CD14-positive monocyte (primary cell): ENCODE results near the gene SEC24D. TPM values are rescaled to one million over a fixed set of nuclear protein-coding genes. Genes with fewer than 3 reads are reported as not detected.

Source experiments
- DNase-seq, 3 donors: peaks; one replicate each; pipeline ENCODE4 v3.0.0-alpha.2; 2011 to 2022
- H2AFZ ChIP-seq: 2 replicates; pipeline ENCODE4 v1.6.0; 2012; ENCODE audit warnings: mild to moderate bottlenecking, low read depth, low read length, inconsistent platforms; ENCODE audit not compliant: insufficient read depth, poor library complexity, severe bottlenecking
- H3K27ac ChIP-seq, 2 donors: 1 replicate in 1 of 2; 2 replicates in 1 of 2; pipeline ENCODE4 v1.5.1; 2012 to 2013; ENCODE audit warnings: low read length in 2 of 2, control low read depth in 1 of 2, inconsistent platforms in 1 of 2, low read depth in 1 of 2, mild to moderate bottlenecking in 1 of 2
- H3K27me3 ChIP-seq, 2 donors: one replicate each; pipeline versions ENCODE4 v1.6.0 to v1.6.1; 2011 to 2013; ENCODE audit warnings: low read length in 2 of 2; ENCODE audit not compliant: control insufficient read depth in 2 of 2, insufficient read depth in 2 of 2
- H3K36me3 ChIP-seq, 2 donors: replicated peaks in 1 of 2; 1 replicate in 1 of 2; 2 replicates in 1 of 2; pipeline versions ENCODE4 v1.5.1 to v1.6.1; 2012 to 2013; ENCODE audit warnings: low read length in 2 of 2, control low read depth in 1 of 2, inconsistent platforms in 1 of 2, mild to moderate bottlenecking in 1 of 2; ENCODE audit not compliant: insufficient read depth in 2 of 2, control insufficient read depth in 1 of 2
- H3K4me1 ChIP-seq, 2 donors: 1 replicate in 1 of 2; 2 replicates in 1 of 2; pipeline versions ENCODE4 v1.5.1 to v1.6.1; 2012 to 2013; ENCODE audit warnings: low read length in 2 of 2, control low read depth in 1 of 2, inconsistent platforms in 1 of 2, mild to moderate bottlenecking in 1 of 2, moderate library complexity in 1 of 2; ENCODE audit not compliant: insufficient read depth in 2 of 2, control insufficient read depth in 1 of 2
- H3K4me2 ChIP-seq: replicated peaks from 2 replicates; pipeline ENCODE3; 2012; ENCODE audit warnings: low read length, moderate library complexity, mild to moderate bottlenecking; ENCODE audit not compliant: poor library complexity, severe bottlenecking; ENCODE audit errors: extremely low read depth
- H3K4me3 ChIP-seq, 3 experiments: fragments of 200-600 bp in 1 of 3; sonication (generic) in 1 of 3; replicated peaks in 1 of 3; 1 replicate in 2 of 3; 2 replicates in 1 of 3; pipeline ENCODE4 v1.5.1; 2011 to 2013; ENCODE audit warnings: low read length in 3 of 3, mild to moderate bottlenecking in 3 of 3, control low read depth in 2 of 3, low read depth in 2 of 3, inconsistent platforms in 1 of 3, moderate library complexity in 1 of 3
- H3K79me2 ChIP-seq: 2 replicates; pipeline ENCODE4 v1.6.0; 2012; ENCODE audit warnings: mild to moderate bottlenecking, control low read depth, inconsistent platforms, low read length, moderate library complexity; ENCODE audit not compliant: insufficient read depth
- H3K9ac ChIP-seq: 2 replicates; pipeline ENCODE4 v1.6.0; 2017; ENCODE audit warnings: low read length, mild to moderate bottlenecking; ENCODE audit not compliant: insufficient read depth, poor library complexity, severe bottlenecking
- H3K9me3 ChIP-seq, 2 donors: replicated peaks in 1 of 2; 1 replicate in 1 of 2; 2 replicates in 1 of 2; pipeline versions ENCODE4 v1.5.1 to v1.6.1; 2012 to 2013; ENCODE audit warnings: low read length in 2 of 2, control low read depth in 1 of 2; ENCODE audit not compliant: control insufficient read depth in 1 of 2, insufficient read depth in 1 of 2
- H4K20me1 ChIP-seq: 2 replicates; pipeline ENCODE4 v1.6.0; 2012; ENCODE audit warnings: mild to moderate bottlenecking, low read length, control low read depth, moderate library complexity; ENCODE audit not compliant: insufficient read depth
- H3K27ac Mint-ChIP-seq, 7 donors: one replicate each; pipeline ENCODE4 v1.8.0; 2020; ENCODE audit warnings: mild to moderate bottlenecking in 7 of 7, mixed read lengths in 7 of 7, moderate library complexity in 6 of 7, inconsistent platforms in 2 of 7
- H3K27me3 Mint-ChIP-seq, 3 donors: one replicate each; pipeline ENCODE4 v1.8.0; 2021 to 2022; ENCODE audit warnings: low read depth in 3 of 3, mild to moderate bottlenecking in 3 of 3, mixed read lengths in 3 of 3, moderate library complexity in 3 of 3, inconsistent platforms in 1 of 3
- H3K36me3 Mint-ChIP-seq, 2 donors: one replicate each; pipeline ENCODE4 v1.8.0; 2020; ENCODE audit warnings: mixed read lengths in 2 of 2, inconsistent platforms in 1 of 2, mild to moderate bottlenecking in 1 of 2
- H3K4me1 Mint-ChIP-seq: one replicate; pipeline ENCODE4 v1.8.0; 2020; ENCODE audit warnings: mild to moderate bottlenecking, mixed read lengths
- H3K4me3 Mint-ChIP-seq, 2 donors: one replicate each; pipeline ENCODE4 v1.8.0; 2020; ENCODE audit warnings: mild to moderate bottlenecking in 2 of 2, mixed read lengths in 2 of 2, moderate library complexity in 1 of 2
- H3K9me3 Mint-ChIP-seq, 7 donors: one replicate each; pipeline ENCODE4 v1.8.0; 2020 to 2022; ENCODE audit warnings: mixed read lengths in 7 of 7, mild to moderate bottlenecking in 6 of 7, moderate library complexity in 6 of 7, inconsistent platforms in 2 of 7
- CTCF ChIP-seq: fragments of 200-600 bp; IDR thresholded peaks from one replicate; pipeline ENCODE4 v1.8.0; 2022; ENCODE audit warnings: antibody characterized with exemption, mild to moderate bottlenecking
- WGBS: methylation state at CpG from one replicate; pipeline ENCODE4 v1.1.5; 2013; ENCODE audit warnings: missing lambda C conversion rate; ENCODE audit not compliant: insufficient coverage; 5-methylcytosine and 5-hydroxymethylcytosine counted together
- intact Hi-C, 2 donors: fragments of 100-400 bp; cut with micrococcal nuclease; formaldehyde crosslinking; loops; one replicate each; pipeline versions ENCODE4 v1.15.0 to v1.15.1; 2023
- polyA plus RNA-seq, 3 donors: library from polyadenylated mRNA; depleted of rRNA in 1 of 3; unstranded in 2 of 3; stranded (reverse) in 1 of 3; fragments of 300-500 nt in 2 of 3; fragments of >200 nt in 1 of 3; fragmentation: Illumina TruSeq in 2 of 3; gene quantifications; 1 replicate in 2 of 3; 2 replicates in 1 of 3; pipeline ENCODE4 v1.2.3, GENCODE V29; 2012 to 2021

Gene SEC24D
- polyA plus RNA-seq, 3 donors: 16.8 to 31.3 (median 22.6) TPM

GRCh38 chr4:118732591-118733330 lies 103.2 kb downstream of the SEC24D start:
- TF ChIP-seq CTCF: no peak
- Histone ChIP-seq H3K4me3 (no peak overlapping the region), H3K27me3 (no peaks in the 10 kb centered on the region), H3K27ac (no peak overlapping the region), H3K79me2 (no peaks in the 10 kb centered on the region), H3K4me2 (no peak overlapping the region), H2AFZ (no peak overlapping the region), H3K4me1 (no peaks in the 10 kb centered on the region), H3K9ac (no peak overlapping the region), H4K20me1 (no peaks in the 10 kb centered on the region), H3K9me3 (no peaks in the 10 kb centered on the region), H3K36me3 (peaks cover 90 to 100% of the 10 kb centered on the region in 2 donors)
- no CpG with 5 or more reads among the region's 3 CpGs for WGBS
- no peak overlapping the region for H3K27ac Mint-ChIP-seq
- no peak for DNase-seq
- no peaks in the 10 kb centered on the region for H3K27me3 Mint-ChIP-seq
- peaks cover 76 to 93% of the 10 kb centered on the region in 2 donors for H3K36me3 Mint-ChIP-seq
- intact Hi-C loops: no loop called here
- no peak overlapping the region for H3K4me3 Mint-ChIP-seq
- no peaks in the 10 kb centered on the region for H3K9me3 Mint-ChIP-seq
- H3K4me1 Mint-ChIP-seq: no peaks in the 10 kb centered on the region

GRCh38 chr4:118730683-118731082 lies 105.2 kb downstream of the SEC24D start:
- H3K27me3 ChIP-seq: no peaks in the 10 kb centered on the region
- H2AFZ ChIP-seq: no peak overlapping the region
- Mint-ChIP-seq H3K36me3 (peaks cover 78 to 95% of the 10 kb centered on the region in 2 donors), H3K27me3 (no peaks in the 10 kb centered on the region), H3K27ac (no peak overlapping the region), H3K9me3 (no peaks in the 10 kb centered on the region), H3K4me3 (no peak overlapping the region), H3K4me1 (no peaks in the 10 kb centered on the region)
- peaks cover 88 to 100% of the 10 kb centered on the region in 2 donors for H3K36me3 ChIP-seq
- no peaks in the 10 kb centered on the region for H3K4me1 ChIP-seq
- no peak overlapping the region for H3K9ac ChIP-seq
- H4K20me1 ChIP-seq: no peaks in the 10 kb centered on the region
- H3K79me2 ChIP-seq: no peaks in the 10 kb centered on the region
- no peaks in the 10 kb centered on the region for H3K9me3 ChIP-seq
- no peak overlapping the region for H3K4me3 ChIP-seq
- TF ChIP-seq CTCF: no peak
- H3K27ac ChIP-seq: no peak overlapping the region
- DNase-seq: no peak
- no peak overlapping the region for H3K4me2 ChIP-seq
- intact Hi-C loops: no loop called here
